Measurements from ENCODE around the gene DDX51.
A peak's percentile ranks its signal among the peaks of the same experiment; 100 is the strongest.

The DDX51 gene

GRCh38 chr12:132154341-132154761, 10.2 kb upstream of the DDX51 start:
- H3K9me3 ChIP-seq: no peaks in the 10 kb centered on the region; the same call in 1 of the 2 replicates
- H3K27me3 ChIP-seq: peaks cover 6% of the 10 kb centered on the region
- no peaks in the 10 kb centered on the region for H3K4me1 ChIP-seq
- H3K4me3 ChIP-seq (ENCODE audit: low read depth, low read length): peak overlapping the region; percentile 28
- no peak for DNase-seq
- H3K36me3 ChIP-seq: peaks cover 14% of the 10 kb centered on the region
- TF ChIP-seq CTCF (IDR thresholded peaks at IDR 0.05; ENCODE audit: low read depth, low read length): no peak

GRCh38 chr12:132153501-132154340, 9.6 kb upstream of the DDX51 start:
- DNase-seq: peak; percentile 87
- Histone ChIP-seq H3K36me3 (peaks cover 14% of the 10 kb centered on the region), H3K27me3 (peaks cover 6% of the 10 kb centered on the region), H3K4me3 (ENCODE audit: low read depth, low read length) (peak overlapping the region; percentile 28), H3K4me1 (no peaks in the 10 kb centered on the region), H3K9me3 (no peaks in the 10 kb centered on the region; the same call in 1 of the 2 replicates)
- TF ChIP-seq CTCF (IDR thresholded peaks at IDR 0.05; ENCODE audit: low read depth, low read length): peak; percentile 92

GRCh38 chr12:132152953-132153352, 8.8 kb upstream of the DDX51 start:
- Histone ChIP-seq H3K36me3 (peaks cover 17% of the 10 kb centered on the region), H3K4me3 (ENCODE audit: low read depth, low read length) (no peak overlapping the region), H3K9me3 (no peaks in the 10 kb centered on the region; the same call in 1 of the 2 replicates), H3K4me1 (no peaks in the 10 kb centered on the region), H3K27me3 (peaks cover 6% of the 10 kb centered on the region)
- peak; percentile 13 for DNase-seq
- no peak for TF ChIP-seq CTCF (IDR thresholded peaks at IDR 0.05; ENCODE audit: low read depth, low read length)

GRCh38 chr12:132152411-132152821, 8.3 kb upstream of the DDX51 start:
- no peak for TF ChIP-seq CTCF (IDR thresholded peaks at IDR 0.05; ENCODE audit: low read depth, low read length)
- H3K27me3 ChIP-seq: peaks cover 6% of the 10 kb centered on the region
- H3K36me3 ChIP-seq: peaks cover 22% of the 10 kb centered on the region
- no peak overlapping the region for H3K4me3 ChIP-seq (ENCODE audit: low read depth, low read length)
- DNase-seq: no peak
- no peaks in the 10 kb centered on the region for H3K4me1 ChIP-seq
- H3K9me3 ChIP-seq: no peaks in the 10 kb centered on the region; the same call in 1 of the 2 replicates

GRCh38 chr12:132151766-132152410, 7.8 kb upstream of the DDX51 start:
- no peak for TF ChIP-seq CTCF (IDR thresholded peaks at IDR 0.05; ENCODE audit: low read depth, low read length)
- peaks cover 23% of the 10 kb centered on the region for H3K36me3 ChIP-seq
- DNase-seq: peak; percentile 12
- H3K27me3 ChIP-seq: peaks cover 6% of the 10 kb centered on the region
- H3K4me3 ChIP-seq (ENCODE audit: low read depth, low read length): no peak overlapping the region
- no peaks in the 10 kb centered on the region for H3K4me1 ChIP-seq
- H3K9me3 ChIP-seq: no peaks in the 10 kb centered on the region; the same call in 1 of the 2 replicates

Data from BE2C (cell line).